CD4-positive, alpha-beta T cell treated with Interleukin-1 beta for 1 hour (primary cell): ENCODE measurements around the gene ATP4A.

Source experiments
- DNase-seq, 2 donors: peaks; one replicate each; pipeline ENCODE4 v3.0.0-alpha.2; 2020 to 2022

The ATP4A gene

DNA sequence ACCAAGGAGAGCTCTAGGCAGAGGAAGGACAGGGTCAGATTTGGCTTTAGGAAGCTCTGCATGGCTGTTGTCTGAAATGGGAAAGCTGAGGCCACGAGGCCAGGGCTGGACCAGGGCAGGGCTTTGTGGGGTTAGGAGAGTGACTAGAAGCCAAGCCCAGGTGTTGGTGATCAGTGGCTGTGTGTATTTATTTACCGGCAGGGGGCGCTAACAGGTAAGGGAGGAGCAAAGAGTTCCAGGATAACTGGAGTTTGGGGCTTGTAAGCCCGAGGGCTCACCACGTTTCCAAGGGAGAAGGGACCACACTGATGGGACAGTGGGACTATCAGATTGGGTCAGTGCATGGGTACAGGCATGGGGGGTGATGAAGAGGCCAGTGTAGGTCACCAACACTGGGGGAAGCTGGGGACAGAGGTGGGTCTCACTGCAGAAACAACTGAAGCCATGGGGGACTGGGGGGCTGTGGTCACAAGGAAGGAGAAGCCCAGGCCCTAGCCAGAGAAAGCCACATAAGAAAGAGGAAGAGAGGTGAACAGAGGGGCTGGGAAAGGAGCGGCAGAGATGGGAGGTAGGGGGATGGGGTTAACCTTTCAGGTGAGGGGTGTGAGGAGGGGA is 14.2 kb downstream of the ATP4A start:
- DNase-seq = peak; percentile 55 to 69

DNA sequence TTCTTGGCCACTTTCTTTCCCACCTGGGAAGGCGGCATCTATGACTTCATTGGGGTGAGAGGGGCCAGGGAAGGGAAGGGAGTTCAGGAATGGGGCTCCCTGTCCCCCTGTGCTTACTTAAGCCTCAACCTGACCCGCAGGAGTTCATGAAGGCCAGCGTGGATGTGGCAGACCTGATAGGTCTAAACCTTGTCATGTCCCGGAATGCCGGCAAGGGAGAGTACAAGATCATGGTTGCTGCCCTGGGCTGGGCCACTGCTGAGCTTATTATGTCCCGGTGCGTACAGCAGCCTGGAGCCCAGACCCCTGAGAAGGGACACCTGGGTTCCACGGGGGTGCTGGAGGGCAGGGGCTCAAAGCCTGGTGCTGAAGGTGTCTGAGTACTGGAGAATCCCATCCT is 16.9 kb downstream of the ATP4A start:
- no peak for DNase-seq

DNA sequence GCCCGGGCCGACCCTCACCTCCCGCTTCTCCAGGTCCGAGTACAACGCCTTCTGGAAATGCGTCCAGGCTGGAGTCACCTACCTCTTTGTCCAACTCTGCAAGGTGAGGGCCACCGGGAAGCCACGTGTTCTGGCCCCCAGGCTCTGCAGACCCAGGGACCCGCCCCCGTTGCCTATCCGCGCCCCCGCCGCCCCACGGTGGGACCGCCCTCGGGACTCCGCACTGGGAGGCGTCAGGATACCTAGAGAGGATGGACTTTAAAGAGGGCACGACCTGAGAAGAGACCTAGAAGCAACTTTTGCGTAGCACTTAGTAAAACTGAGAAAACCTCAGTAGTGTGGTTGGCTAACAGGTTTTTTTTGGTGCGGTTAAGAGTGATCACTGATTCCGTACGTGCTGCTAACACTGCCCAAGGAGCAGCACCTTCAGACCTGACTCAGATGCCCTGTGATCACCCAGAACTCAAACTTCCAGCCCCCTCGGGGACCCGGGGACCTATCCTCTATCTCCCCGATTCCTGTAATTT is 17.5 kb downstream of the ATP4A start:
- DNase-seq = peak; percentile 39 to 55

DNA sequence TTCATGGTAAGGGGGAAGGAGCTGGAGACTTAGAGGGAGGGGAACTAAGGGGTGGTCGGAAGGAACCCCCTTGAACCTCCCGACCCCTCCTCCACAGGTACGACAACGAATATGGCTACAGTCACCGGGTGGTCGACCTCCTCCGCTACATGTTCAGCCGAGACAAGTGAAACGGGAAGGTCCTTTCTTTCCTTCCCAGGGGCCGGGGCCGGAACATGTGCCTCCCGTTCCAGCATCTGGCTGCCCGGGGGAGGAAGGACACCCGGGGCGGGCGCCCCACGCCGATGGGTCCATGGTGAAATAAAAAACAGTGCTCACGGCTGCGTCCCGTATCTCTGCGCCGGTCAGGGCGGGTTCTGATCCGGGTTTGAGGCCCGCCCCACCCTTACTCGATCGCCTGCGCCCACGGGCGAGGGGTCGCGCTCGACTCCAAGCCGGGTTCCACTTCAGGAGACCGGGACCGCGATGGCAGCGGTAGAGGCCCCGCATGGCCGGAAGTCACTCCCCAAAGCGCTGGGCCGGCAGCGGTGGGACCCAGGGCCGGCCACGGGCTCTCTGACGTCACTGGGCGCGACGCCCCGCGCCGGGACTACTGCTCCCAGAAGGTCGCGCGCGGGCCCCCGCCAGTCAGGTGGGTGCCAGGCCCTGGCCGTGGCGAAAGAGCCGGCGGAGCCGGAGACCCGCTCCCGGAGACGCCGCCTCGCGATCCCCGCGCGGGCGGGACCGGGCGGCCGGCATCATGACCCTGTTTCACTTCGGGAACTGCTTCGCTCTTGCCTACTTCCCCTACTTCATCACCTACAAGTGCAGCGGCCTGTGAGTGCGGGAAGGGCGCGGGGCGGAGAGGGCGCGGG is 18.2 kb downstream of the ATP4A start, which contains the start of gene TMEM147:
TSS of gene TMEM147 (plus strand) at position 626 of the 854 bp plus-strand sequence. CDS start at position 740, 114 bp downstream.
- DNase-seq = peak; percentile 83 to 85

DNA sequence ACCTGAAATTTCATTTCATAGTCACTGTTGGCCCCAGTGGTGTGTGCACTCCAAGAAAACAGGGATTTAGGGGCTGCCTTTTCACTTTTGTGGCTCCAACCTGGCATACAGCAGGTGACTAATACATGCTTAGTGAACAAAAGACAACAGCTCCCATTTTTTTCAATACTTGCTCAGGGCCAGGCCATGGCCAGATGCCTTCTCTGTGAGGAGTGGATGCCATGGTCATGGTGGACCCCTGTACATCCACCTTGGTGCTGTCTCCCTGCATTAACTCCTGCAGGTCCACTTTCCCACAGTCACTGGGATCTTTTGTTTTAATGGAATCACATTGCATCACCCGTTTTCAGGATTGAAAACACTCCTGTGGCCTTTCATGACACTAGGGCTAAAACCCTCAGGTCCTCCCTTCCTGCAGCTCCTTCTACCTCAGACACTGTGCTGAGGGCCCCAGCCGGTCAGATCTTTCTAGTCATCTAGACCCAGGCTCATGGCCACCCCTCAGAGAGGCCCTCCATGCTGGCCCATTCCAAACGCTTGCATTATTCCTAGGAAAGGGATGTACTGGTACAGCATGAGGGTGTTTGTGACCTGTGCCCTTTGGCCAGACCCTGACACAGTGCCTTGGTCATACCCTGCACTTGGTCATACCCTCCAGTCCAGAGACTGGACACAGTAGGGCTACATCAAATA is 19.2 kb downstream of the ATP4A start:
- no peak for DNase-seq

DNA sequence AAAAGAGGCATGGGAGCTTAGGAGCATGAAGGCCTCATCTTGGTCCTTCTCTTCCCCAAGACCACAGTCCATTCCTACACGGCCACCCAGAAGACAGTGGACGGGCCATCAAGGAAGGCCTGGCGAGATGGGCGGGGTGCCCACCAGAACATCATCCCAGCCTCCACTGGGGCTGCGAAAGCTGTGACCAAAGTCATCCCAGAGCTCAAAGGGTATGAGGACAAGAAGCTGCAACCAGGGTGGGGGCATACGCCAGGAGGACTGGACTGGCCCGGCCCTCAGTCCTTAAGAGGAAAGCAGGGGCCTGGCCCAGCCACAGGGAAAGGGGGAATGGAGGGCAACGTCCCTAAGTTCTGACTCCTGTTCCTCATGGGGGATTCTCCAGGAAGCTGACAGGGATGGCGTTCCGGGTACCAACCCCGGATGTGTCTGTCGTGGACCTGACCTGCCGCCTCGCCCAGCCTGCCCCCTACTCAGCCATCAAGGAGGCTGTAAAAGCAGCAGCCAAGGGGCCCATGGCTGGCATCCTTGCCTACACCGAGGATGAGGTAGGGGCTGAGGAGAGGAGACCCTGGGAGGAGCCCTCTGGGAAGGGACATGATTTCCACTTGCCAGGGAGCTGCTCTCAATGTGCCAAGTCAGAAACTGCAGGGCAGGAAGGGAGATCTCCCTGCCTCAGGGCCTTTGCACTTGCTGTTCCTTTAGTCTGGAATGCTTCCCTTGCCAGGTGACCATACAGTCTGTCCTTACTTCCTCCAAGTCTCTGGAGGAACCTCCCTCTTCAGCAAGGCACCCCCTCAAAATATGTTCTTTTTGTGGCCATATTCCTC is 20.0 kb downstream of the ATP4A start:
- no peak for DNase-seq

DNA sequence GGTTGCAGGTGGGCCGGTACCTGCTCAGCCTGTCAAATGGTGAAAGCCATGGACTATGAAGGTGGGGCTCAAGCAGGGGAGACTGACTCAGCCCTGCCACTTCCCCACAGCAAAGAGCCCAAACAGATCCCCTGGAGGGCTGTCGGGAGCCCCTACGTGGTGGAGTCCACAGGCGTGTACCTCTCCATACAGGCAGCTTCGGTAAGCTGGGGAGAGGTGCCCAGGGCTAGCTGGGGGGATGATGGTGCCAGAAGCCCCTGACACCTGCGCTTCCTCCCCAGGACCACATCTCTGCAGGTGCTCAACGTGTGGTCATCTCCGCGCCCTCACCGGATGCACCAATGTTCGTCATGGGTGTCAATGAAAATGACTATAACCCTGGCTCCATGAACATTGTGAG is 21.2 kb downstream of the ATP4A start:
- DNase-seq = no peak

DNA sequence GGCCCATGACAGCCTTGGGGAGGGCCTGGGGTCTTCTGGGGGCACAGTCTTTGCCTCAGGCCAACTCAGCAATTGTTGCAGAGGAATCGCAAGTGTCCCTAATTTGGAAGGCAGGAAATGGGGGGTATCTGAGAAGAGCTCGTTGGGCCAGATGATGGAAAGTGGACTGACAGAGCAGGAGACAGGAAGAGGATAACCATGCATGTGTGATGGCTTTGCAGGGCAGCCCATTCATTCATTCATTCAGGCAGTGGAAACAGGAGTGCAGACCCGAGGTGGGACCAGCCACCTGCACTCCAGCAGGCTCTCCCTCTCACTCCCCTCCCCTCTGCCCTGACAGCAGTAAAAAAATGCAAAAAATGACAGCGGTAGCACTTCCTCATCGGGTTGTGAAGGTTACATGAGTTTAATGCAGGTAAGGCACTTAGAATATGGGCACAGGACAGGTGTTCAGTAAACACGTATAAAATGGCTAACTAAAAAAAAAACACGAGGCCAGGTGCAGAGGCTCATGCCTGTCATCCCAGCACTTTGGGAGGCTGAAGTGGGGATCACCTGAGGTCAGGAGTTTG is 23.0 kb downstream of the ATP4A start:
- DNase-seq = no peak

DNA sequence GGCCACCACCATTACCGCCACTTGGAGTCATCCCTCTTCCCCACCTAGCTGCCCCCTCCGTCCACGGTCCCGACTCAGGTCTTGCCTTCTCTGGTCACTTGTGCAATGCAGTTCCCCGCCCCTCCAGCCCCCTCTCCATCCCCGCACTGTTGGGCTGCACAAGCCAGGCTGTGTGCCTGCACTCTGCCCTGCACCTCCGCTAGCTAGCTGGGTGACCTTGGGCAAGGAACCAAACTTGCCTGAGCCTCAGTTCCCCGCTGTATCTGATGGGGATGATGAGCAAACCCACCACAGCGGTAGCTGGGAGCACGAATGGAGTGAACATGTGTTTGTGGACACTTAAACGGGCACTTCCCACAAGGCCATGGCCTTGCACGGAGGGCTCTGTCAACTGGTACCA is 23.6 kb downstream of the ATP4A start:
- no peak for DNase-seq

DNA sequence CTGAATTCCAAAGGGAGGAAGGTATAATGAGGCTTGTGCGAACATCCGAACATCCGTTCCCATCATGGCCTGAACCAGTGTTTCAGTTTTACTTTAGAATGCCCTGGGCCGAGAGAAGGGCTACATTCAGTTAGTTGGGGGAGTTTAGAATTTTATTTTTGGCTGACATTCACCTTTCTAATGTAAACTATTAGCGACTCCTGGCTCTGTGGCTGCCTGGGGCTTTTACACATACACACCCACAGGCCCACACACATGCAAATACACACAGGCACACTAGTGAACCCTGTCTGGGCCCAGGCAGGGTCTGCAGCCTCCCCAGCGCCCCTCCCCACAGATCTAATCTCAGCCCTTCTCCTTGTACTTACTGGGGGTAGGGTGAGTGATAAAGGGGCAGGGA is 24.1 kb downstream of the ATP4A start:
- DNase-seq = no peak

DNA sequence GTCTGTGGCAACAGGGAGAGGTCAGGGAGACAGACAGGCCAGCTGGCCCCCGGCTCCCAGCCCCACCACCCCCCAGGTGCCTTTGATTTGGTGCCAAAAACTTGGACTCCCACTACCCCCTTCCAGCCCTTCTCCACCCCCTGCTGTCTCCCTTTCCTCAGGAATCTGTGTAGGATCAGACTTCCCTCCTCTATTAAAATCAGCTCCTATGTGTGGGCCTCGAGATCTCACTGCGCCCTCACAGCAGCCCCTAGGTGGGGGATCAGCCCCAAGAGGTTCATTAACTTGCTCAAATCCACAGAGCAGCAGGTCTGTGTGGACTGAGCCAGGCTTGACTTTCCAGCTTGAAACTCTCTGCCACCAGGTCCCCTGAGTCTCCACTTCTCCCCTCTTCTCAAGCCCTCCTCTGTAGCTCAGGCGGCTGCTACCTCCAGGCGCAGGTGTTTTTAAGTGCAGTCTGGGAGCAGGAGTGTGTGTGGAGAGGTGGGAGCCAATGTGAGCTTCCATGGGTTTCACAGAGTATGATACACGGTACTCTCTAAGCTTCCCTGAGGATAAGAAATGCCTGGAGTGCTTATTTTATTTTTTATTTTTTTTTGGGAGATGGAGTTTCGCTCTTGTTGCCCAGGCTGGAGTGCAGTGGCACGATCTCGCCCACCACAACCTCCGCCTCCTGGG is 28.5 kb downstream of the ATP4A start:
- DNase-seq = no peak

DNA sequence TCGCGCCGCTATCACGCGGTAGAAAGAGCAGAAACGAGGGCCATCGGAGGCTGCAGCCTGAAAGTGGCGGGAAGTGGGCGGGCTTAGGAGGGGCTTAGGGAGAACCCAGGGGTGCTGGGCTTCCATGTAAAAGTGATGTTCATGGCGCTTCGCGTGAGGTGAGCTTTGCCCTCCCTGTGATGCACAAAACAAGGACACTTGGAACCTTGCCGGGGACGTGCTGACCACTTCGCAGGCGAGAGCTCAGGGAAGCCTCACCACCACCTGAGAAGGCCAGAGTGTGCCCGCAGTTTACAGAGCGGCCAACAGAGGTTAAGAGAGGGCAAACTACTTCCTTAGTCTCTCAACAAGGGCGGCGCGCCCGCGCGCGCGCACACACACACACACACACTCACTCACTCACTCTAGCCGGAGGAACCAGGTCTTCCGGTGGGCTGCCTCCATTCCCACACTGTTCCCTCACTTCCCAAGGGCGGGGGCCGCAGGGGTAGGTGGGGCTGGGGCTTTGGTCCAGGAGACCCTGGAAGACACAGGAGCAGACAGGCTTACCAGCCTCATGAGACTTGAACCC is 29.6 kb downstream of the ATP4A start:
- DNase-seq = peak; percentile 39 to 46

DNA sequence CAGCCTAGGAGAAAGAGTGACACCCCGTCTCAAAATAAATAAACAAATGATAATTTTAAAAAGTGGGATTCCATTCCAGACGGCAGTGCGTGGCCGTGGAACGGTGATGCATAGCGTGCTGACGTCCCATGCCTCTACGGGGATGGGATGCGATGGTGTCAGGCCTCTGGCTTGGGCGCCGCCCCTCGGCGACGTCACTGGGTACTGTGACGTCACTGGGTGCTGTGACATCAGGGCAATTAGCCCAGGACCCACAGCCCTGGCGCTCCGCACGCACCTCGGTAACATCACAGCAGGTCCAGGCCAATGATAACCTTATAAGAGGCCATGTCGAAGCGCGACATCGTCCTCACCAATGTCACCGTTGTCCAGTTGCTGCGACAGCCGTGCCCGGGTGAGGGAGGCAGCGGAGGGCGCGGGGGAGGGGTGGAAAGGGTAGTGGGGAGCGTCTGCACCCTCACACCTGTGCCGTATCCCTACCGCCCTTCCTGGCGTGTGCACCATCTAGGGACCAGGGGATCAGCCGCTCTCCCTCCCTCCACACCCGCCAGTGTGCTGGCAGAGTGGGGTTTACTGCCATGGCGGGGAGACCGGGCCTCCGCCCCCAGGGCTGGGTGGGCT is 30.1 kb downstream of the ATP4A start, which contains the start of gene GAPDHS:
TSS of gene GAPDHS (plus strand) at position 256 of the 621 bp plus-strand sequence. CDS start at position 328, 72 bp downstream.
- no peak for DNase-seq

DNA sequence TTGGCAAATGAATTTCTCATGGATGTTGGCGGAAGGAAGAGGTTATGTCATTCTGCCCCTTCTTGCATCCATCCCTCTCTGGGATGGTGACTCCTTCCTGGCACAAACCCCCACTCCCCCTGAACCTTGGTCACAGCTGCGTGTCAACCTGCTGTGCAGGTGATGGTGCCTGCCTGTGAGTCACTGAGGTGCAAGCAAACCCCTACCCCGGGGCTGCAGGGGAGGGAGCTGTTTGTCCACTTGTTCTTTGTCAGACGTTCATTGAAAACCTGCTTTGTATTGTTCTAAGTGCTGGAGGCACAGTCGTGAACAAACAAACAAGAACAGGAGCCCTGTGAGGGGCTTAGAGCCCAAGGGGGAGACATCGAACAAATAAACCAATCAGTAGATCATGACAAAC is 32.2 kb downstream of the ATP4A start:
- no peak for DNase-seq

DNA sequence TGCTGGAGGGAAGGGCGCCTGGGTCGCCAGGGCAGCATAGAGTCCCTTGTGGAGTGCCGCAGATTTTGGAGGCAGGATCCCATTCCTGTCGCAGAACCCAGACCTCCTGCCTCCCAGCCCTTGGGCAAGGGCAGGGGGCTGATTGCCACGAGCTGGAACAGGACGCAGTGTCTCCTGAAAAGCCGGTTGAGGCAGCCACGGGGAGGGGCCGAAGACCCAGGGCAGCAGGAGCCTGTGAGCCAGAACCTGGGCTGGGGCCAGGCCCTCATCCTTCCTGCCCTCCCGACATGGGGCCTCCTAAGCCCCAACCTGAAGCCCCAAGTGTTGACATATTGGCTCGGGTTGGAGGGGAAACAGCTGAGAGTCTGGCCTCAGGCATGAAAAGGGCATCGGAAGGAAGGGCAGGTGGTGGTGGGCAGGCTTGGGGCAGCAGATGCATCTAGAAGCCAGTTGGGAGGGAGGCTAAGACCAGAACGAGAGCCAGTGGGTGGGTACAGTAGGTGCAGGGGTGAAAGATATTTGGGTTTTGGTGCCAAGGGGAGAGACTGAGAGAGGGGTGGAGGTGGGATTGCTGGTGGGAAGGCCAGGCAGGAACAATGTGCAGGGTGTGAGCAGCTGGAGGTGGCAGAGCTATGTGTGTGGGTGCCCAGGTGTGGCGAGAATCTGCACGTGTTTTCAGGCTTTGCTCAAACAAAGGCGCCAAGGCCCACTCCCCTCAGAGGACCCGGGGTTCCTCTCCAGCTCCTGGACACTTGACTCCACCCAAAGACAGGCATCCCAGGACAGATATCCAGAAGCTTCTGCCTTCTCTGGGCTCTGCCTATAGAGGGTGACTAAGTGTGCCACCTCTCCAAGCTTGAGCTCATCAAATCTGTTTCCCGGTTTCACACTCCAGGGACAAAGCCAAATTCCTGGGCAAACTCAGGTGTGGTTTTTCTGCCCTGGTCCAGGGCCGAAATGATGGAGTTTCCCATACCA is 33.9 kb downstream of the ATP4A start:
- DNase-seq = no peak

DNA sequence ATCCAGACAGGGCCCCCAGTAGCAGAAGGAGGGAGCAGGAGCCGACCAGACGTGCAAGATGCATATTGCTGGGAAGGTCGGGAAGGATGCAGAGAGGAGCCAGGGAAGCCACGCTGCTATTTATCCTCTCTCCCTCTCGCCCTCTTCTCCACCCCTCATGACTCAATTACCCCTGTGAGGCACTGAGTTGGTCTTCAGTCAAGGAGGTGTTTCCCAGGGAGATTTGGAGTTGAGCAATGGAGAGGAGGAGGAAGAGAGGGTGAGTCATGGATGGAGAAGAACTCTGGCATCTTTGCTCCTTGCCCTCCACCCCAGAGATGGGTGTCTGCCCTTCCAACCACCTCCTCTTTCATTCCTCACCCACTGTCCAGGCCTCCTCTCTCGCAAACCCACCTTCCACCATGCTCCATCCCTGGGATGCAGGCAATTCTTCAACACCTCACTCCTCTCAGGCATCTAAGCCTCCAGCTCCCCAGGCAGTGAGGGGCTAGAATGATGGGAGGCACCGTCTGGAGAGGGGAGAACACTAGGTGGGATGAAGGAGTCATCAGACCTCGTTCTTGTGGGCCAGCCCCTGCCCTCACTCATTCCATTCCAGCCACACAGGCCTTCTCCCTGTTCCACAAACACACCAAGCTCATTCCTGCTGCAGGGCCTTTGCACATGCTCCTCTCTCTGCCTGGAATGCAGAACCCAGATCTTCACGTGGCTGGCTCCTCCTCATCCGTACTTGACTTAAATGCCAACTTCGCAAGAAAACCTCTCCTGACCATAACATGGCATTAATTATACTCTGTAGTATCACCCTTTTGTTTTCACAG is 35.0 kb downstream of the ATP4A start, which contains the start of gene SBSN:
TSS of gene SBSN (minus strand) at position 94 of the 821 bp plus-strand sequence. CDS start at position 64, 30 bp downstream.
- DNase-seq = no peak

DNA sequence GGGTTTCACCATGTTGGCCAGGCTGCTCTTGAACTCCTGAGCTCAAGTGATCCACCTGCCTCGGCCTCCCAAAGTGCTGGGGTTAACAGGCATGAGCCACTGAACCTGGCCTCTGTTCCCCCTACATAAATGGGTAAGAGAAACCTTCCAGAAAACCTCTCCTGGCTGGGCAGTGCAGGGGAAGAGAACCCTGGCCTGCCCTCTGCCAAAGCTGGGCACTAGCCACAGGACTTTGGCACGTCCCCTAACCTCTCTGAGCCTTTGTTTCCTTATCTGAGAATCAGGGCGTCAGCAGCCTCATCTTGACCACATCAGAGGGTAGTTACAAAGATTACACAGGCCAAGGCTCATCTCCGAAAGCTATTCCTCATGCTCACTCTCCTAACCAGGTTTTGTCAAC is 37.6 kb downstream of the ATP4A start:
- DNase-seq = no peak

DNA sequence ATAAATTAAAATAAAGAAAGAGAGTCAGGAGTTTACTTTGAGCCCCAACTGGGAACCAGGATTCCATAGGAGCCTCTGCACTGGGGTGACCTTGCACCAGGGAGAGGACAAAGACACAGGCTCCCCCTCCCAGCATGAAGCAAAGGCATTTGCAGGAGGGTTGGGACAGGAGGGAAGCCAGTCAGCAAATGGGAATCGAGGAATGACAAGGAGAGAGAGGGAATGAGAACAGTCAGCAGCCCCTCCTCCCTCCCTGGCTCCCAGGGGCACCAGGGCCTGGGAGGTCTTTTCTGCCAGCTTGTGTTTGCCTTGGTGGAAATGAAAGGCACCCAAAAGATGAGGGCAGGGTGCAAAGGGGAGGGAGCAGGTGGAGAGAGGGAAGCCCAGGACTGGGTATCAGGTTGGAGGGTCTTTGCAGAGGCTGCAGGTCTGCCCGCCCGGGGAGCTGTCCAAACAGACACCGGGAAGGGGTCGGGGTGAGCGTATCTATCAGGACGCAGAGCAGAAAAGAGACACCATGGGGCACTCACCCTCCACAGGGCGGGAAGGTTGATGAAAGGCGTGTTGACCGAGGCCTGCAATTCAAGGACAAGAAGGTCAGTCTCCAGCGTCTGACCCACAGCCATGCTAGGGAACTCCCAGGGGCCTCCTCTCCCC is 39.1 kb downstream of the ATP4A start:
- no peak for DNase-seq
